ENCODE data around the gene GSE1. TPM values are rescaled to one million over a fixed set of nuclear protein-coding genes. Genes with fewer than 3 reads are reported as not detected.

Gene GSE1
- total RNA-seq, 2 experiments from 2014 or later, result 8.6 to 10.1 TPM

DNA sequence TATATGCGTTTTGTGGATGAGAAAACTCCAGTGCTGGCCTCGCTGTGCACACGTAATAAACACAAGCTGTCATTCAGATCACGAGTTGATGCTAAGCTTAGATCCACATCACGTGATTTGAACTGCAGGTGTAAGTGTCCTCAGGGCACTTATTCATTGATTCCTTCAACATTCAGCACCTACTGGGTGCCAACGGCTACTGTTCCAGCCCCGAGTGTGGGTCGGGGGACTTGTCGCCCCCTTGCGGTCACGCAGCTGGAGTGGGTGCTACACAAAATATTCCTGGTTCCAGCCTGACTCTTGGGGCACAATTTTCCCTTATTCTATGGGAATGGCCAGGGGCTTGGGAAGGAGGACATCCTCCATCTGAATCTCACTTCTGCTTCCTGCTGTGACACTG is 105.6 kb downstream of the GSE1 start:
- no peaks in the 10 kb centered on the region for H3K9me3 Mint-ChIP-seq
- H3K4me3 Mint-ChIP-seq, result no peak overlapping the region
- intact Hi-C loops (cut with micrococcal nuclease), result loop anchor here (1.0 to 10.0 kb wide), 4 partner anchors 41 to 324 kb away; no protein-coding TSS in a partner anchor
- CTCF ChIA-PET, result interaction anchor here (0.6 to 2.0 kb wide), 8 partner anchors 17 to 267 kb away, joined by 3 to 9 read pairs (median 4); no protein-coding TSS in a partner anchor
- H3K27ac Mint-ChIP-seq, result no peak overlapping the region
- H3K27me3 Mint-ChIP-seq (ENCODE audit: low read depth), result peaks cover 5% of the 10 kb centered on the region
- no peaks in the 10 kb centered on the region for H3K36me3 Mint-ChIP-seq (ENCODE audit: low read depth)
- DNase-seq, result no peak
- peaks cover 11% of the 10 kb centered on the region for H3K4me1 Mint-ChIP-seq (ENCODE audit: low read depth)

DNA sequence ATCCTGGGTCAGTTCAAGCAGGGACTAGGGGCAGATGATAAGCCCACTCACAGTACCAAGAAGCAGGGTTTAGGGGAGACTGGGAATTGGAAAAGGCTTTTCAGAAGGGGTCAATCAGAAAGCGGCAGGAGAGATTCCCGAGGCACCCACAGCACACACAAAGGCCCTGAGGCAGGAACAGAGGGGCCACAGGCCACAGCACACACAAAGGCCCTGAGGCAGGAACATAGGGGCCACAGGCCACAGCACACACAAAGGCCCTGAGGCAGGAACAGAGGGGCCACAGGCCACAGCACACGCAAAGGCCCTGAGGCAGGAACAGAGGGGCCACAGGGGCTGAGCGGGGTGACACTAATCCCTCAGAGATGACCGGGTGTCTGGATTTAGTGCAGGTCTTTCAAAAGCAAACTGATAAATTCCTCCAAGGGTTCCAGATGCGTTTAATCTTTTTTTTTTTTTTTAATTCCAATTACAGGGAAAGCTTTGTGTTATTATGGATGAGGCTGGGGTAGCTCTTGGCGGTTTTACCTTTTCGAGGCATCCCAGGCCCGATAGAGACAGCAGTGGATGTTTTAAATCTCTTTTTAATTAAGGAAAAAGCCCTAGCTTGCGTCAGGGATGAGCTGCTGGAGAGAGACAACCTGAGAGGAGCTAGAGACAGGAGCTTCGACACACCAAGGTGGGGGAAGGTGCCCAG is 106.6 kb downstream of the GSE1 start:
- CTCF ChIA-PET, result interaction anchor here (0.6 to 2.0 kb wide), 6 partner anchors 12 to 583 kb away, joined by 3 to 9 read pairs (median 4); no protein-coding TSS in a partner anchor

GRCh38 chr16:85720302-85720637 is 107.1 kb downstream of the GSE1 start:
- H3K4me1 Mint-ChIP-seq (ENCODE audit: low read depth), result peaks cover 11% of the 10 kb centered on the region
- H3K27me3 Mint-ChIP-seq (ENCODE audit: low read depth), result peaks cover 5% of the 10 kb centered on the region
- intact Hi-C loops (cut with micrococcal nuclease), result no loop called here
- H3K27ac Mint-ChIP-seq, result no peak overlapping the region
- H3K36me3 Mint-ChIP-seq (ENCODE audit: low read depth), result no peaks in the 10 kb centered on the region
- CTCF ChIA-PET, result interaction anchor here (0.6 to 2.0 kb wide), 4 partner anchors 13 to 584 kb away, joined by 3 to 9 read pairs (median 4); no protein-coding TSS in a partner anchor
- no peaks in the 10 kb centered on the region for H3K9me3 Mint-ChIP-seq
- no peak overlapping the region for H3K4me3 Mint-ChIP-seq
- no peak for DNase-seq

More for the DNA sequence above, 106.6 kb downstream of the GSE1 start:
- DNase-seq, result no peak
- intact Hi-C loops (cut with micrococcal nuclease), result loop anchor here (2.0 to 10.0 kb wide), 3 partner anchors 42 to 325 kb away; no protein-coding TSS in a partner anchor
- peaks cover 11% of the 10 kb centered on the region for H3K4me1 Mint-ChIP-seq (ENCODE audit: low read depth)
- no peaks in the 10 kb centered on the region for H3K9me3 Mint-ChIP-seq
- no peaks in the 10 kb centered on the region for H3K36me3 Mint-ChIP-seq (ENCODE audit: low read depth)
- H3K27me3 Mint-ChIP-seq (ENCODE audit: low read depth), result peaks cover 5% of the 10 kb centered on the region
- no peak overlapping the region for H3K4me3 Mint-ChIP-seq
- H3K27ac Mint-ChIP-seq, result no peak overlapping the region

GRCh38 chr16:85722128-85722893 is 109.2 kb downstream of the GSE1 start:
- intact Hi-C loops (cut with micrococcal nuclease), result no loop called here
- no peaks in the 10 kb centered on the region for H3K36me3 Mint-ChIP-seq (ENCODE audit: low read depth)
- CTCF ChIA-PET, result interaction anchor here (0.6 to 1.6 kb wide), 2 partner anchors 63 to 106 kb away, joined by 4 read pairs; no protein-coding TSS in a partner anchor
- no peak overlapping the region for H3K4me3 Mint-ChIP-seq
- peaks cover 5% of the 10 kb centered on the region for H3K27me3 Mint-ChIP-seq (ENCODE audit: low read depth)
- H3K4me1 Mint-ChIP-seq (ENCODE audit: low read depth), result peaks cover 4% of the 10 kb centered on the region
- no peak overlapping the region for H3K27ac Mint-ChIP-seq
- DNase-seq, result no peak
- no peaks in the 10 kb centered on the region for H3K9me3 Mint-ChIP-seq

- CTCF ChIA-PET, result no interaction called here
- no peaks in the 10 kb centered on the region for H3K9me3 Mint-ChIP-seq
- H3K4me1 Mint-ChIP-seq (ENCODE audit: low read depth), result no peaks in the 10 kb centered on the region
- no peaks in the 10 kb centered on the region for H3K27me3 Mint-ChIP-seq (ENCODE audit: low read depth)
- no peak for DNase-seq
- no peaks in the 10 kb centered on the region for H3K36me3 Mint-ChIP-seq (ENCODE audit: low read depth)
- no peak overlapping the region for H3K4me3 Mint-ChIP-seq
- no peak overlapping the region for H3K27ac Mint-ChIP-seq
- intact Hi-C loops (cut with micrococcal nuclease), result no loop called here
Measured at GRCh38 chr16:85724126-85724879, 111.2 kb downstream of the GSE1 start.

DNA sequence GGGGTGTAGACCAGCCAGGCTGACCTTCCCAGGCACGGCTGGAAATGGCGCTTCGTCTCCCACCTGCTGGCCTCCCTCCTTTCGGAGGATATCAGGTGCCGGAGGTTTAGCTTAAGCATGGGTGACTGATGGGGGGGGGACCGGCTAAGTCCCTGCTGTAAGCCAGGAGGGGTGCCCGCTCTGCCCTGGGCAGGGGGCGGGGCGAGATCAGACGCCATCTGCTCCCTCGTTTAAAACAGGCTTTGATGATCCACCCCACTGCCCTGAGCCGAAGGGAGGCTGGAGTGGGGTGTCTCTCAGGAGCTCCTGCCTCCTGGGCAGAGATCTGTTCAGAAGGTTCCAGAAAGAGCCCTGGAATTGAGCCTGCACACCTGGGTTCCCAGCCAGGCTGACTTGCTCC is 111.8 kb downstream of the GSE1 start:
- Mint-ChIP-seq H3K27ac (no peak overlapping the region), H3K9me3 (no peaks in the 10 kb centered on the region), H3K36me3 (ENCODE audit: low read depth) (no peaks in the 10 kb centered on the region), H3K4me1 (ENCODE audit: low read depth) (no peaks in the 10 kb centered on the region), H3K27me3 (ENCODE audit: low read depth) (no peaks in the 10 kb centered on the region), H3K4me3 (no peak overlapping the region)
- CTCF ChIA-PET, result no interaction called here
- intact Hi-C loops (cut with micrococcal nuclease), result no loop called here
- DNase-seq, result no peak

Other genes starting within 250 kb of the GSE1 start
- gene GINS2, start 75.6 kb downstream of the GSE1 start, total RNA-seq, result 10 to 100 TPM; 60.7 to 66.6 TPM
- under 1 TPM; 0.50 to 0.64 TPM for gene C16orf74, start 137.8 kb downstream of the GSE1 start, total RNA-seq
- gene EMC8, start 186.2 kb downstream of the GSE1 start, total RNA-seq, result 10 to 100 TPM; 28.5 to 31.6 TPM
- 100 to 1,000 TPM; 563 to 568 TPM for gene COX4I1, start 186.4 kb downstream of the GSE1 start, total RNA-seq